ENCODE measurements around the gene CYGB. TPM values are rescaled to one million over a fixed set of nuclear protein-coding genes. Genes with fewer than 3 reads are reported as not detected.

Gene CYGB
- total RNA-seq, 1 donor from 2014 or later: 30.2 TPM

DNA sequence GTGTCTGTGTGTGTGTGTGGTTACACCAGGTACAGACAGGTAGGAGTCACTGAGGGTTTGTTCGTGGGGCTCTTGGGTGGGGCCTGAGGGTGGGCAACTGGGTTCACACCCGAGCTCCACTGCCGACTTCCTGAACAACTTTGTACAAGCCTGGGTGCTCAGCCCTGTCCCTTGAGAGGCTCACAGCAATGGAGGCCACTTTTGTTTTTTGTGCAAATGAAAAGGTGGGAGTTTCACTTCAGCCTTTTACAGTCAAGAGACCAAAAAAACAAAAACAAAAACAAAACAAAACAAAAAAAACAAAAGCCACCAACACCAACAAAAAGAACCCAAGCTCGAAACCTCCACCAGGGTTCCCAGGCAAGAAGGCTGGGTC lies 38.6 kb downstream of the CYGB start:
- Histone ChIP-seq H3K4me1 (peaks cover 68% of the 10 kb centered on the region), H3K9me3 (no peaks in the 10 kb centered on the region), H3K4me3 (peak overlapping the region; percentile 81), H3K27me3 (ENCODE audit: low read depth) (no peaks in the 10 kb centered on the region), H3K36me3 (no peaks in the 10 kb centered on the region), H3K27ac (peak overlapping the region; percentile 90)
- intact Hi-C loops (cut with DNase I): no loop called here
- ATAC-seq (no peak), DNase-seq (no peak)
- TF ChIP-seq, protein P1, sequence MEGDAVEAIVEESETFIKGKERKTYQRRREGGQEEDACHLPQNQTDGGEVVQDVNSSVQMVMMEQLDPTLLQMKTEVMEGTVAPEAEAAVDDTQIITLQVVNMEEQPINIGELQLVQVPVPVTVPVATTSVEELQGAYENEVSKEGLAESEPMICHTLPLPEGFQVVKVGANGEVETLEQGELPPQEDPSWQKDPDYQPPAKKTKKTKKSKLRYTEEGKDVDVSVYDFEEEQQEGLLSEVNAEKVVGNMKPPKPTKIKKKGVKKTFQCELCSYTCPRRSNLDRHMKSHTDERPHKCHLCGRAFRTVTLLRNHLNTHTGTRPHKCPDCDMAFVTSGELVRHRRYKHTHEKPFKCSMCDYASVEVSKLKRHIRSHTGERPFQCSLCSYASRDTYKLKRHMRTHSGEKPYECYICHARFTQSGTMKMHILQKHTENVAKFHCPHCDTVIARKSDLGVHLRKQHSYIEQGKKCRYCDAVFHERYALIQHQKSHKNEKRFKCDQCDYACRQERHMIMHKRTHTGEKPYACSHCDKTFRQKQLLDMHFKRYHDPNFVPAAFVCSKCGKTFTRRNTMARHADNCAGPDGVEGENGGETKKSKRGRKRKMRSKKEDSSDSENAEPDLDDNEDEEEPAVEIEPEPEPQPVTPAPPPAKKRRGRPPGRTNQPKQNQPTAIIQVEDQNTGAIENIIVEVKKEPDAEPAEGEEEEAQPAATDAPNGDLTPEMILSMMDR (IDR thresholded peaks at IDR 0.05): no peak

DNA sequence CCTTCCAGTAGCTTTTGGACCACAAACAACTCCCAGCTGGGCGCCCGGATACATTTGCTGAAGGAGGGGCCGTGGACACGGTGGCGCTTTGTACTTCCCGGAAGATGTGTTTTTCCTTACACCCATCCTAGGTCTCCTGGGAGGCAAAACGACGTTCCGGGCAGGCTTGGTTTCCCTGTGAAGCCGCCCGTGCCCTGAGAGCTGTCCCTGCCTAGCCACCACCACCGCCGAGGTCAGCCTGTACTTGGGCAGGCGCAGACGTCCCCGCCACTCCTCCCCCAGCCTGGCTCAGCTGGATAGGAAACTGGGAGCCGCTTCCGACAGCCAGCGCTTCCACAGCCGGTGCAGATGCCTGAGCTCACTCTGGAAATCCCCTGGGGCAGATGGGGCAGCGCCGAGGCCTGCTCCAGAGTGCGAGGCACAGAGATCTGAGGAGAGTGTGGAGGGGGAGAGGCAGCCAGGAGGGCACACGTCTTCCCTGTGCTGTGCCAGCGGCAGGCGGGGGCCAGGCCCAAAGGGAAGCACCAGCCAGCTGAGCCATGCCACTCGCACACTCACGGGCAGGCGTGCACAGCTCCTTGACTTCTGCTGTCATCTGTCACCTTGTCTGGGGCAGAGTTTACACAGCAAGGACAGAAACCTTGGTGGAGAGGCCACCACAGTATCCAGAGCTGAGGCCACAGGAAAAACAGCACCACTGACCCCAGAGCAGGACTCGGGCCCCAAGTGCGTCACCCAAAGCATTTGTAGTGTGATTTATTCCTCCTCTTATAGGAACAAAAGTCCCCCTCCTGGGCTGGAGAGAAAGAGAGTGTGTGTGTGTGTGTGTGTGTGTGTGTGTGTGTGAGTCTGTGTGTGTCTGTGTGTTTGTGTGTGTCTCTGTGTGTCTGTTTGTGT lies 39.3 kb downstream of the CYGB start:
- intact Hi-C loops (cut with DNase I): no loop called here
- TF ChIP-seq, protein P1 (IDR thresholded peaks at IDR 0.05): no peak
- Histone ChIP-seq H3K27ac (peak overlapping the region; percentile 90), H3K4me3 (peak overlapping the region; percentile 27), H3K27me3 (ENCODE audit: low read depth) (no peaks in the 10 kb centered on the region), H3K36me3 (no peaks in the 10 kb centered on the region), H3K9me3 (no peaks in the 10 kb centered on the region), H3K4me1 (peaks cover 74% of the 10 kb centered on the region)
- ATAC-seq (peak; percentile 43 to 68), DNase-seq (peak; percentile 74)

DNA sequence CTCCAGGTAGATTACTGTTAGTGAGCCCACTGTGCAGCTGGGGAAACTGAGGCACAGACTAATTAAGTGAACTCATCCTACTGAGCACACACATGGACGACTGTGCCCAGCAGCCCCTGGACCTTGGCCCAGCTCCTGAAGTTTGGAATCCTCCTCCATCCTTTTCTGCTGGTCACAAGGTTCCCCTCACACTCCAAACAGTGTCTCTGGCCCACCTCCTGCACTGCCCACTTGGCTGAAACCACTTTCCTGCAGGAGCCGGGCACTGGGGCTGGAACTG lies 39.9 kb downstream of the CYGB start:
- no peaks in the 10 kb centered on the region for H3K36me3 ChIP-seq
- intact Hi-C loops (cut with DNase I): no loop called here
- H3K4me1 ChIP-seq: peaks cover 80% of the 10 kb centered on the region
- no peaks in the 10 kb centered on the region for H3K9me3 ChIP-seq
- H3K27me3 ChIP-seq (ENCODE audit: low read depth): no peaks in the 10 kb centered on the region
- peak overlapping the region; percentile 27 for H3K4me3 ChIP-seq
- TF ChIP-seq, protein P1 (IDR thresholded peaks at IDR 0.05): no peak
- H3K27ac ChIP-seq: peak overlapping the region; percentile 90
- no peak for ATAC-seq
- DNase-seq: no peak

DNA sequence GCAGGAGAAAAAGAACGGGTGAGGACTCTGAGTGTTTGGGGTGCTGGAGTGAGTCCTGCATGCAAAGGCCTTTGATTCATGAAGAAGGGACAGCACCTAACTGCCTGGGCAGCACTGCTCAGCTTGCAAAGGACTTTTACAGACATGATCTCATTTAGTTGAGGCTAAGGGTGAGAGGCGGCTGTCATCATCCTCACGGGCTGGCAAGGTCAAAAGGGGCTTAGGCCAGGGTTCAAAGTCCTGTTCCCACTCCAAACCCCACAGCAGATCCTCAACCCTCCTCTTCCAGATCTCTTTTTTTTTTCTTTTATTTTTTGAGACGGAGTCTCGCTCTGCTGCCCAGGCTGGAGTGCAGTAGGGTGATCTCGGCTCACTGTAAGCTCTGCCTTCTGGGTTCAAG lies 41.0 kb downstream of the CYGB start:
- TF ChIP-seq, protein P1 (IDR thresholded peaks at IDR 0.05): no peak
- Histone ChIP-seq H3K27me3 (ENCODE audit: low read depth) (no peaks in the 10 kb centered on the region), H3K4me1 (peaks cover 82% of the 10 kb centered on the region), H3K9me3 (no peaks in the 10 kb centered on the region), H3K36me3 (no peaks in the 10 kb centered on the region), H3K27ac (no peak overlapping the region), H3K4me3 (no peak overlapping the region)
- ATAC-seq: no peak
- no peak for DNase-seq
- intact Hi-C loops (cut with DNase I): no loop called here

DNA sequence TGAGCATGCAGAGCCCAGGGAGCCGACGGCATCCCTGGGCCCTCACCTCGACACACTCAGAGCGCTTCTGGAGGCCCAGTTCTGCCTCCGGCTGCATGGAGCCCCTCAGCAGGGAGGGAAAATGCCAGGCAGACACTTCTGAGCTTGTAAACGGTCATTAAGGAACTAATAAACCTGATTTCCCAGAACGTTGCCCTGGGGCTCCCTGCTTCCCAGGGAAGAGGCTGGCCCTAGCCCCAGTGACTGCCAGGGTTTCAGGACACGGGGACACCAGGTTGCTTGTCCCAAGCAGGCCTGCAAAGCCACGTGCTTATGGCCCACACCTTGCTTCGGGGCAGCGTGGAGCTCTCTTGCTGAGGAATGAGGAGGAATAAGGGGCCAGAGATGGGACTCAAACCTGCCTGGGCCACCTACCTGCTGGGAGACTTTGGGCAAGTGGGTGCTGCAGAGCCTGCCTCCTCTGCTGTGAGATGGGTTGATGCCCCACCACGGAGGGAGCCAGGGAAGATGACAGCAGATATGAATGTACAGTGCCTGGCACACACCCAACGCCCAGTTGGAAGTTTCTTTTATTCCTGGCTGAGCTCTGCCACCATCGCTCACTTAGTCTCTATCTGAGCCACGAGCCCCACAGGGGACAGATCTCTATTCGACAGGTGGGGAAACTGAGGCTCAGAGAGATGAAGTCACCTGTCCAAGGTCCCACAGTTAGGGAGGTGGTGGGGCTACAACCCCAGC lies 41.7 kb downstream of the CYGB start:
- DNase-seq: no peak
- Histone ChIP-seq H3K4me3 (no peak overlapping the region), H3K4me1 (peaks cover 87% of the 10 kb centered on the region), H3K27ac (no peak overlapping the region), H3K9me3 (no peaks in the 10 kb centered on the region), H3K36me3 (no peaks in the 10 kb centered on the region), H3K27me3 (ENCODE audit: low read depth) (no peaks in the 10 kb centered on the region)
- ATAC-seq: no peak
- TF ChIP-seq, protein P1 (IDR thresholded peaks at IDR 0.05): no peak
- intact Hi-C loops (cut with DNase I): no loop called here
